Left ventricle myocardium inferior (tissue), 1 donor: ENCODE results near the gene TIAM2. TPM values are rescaled to one million over a fixed set of nuclear protein-coding genes. Genes with fewer than 3 reads are reported as not detected.

Source experiments
- DNase-seq: peaks from one replicate; pipeline ENCODE4 v3.0.0-alpha.2; 2020
- H3K27ac ChIP-seq: fragments of 200-600 bp; replicated peaks from 2 replicates; pipeline ENCODE4 v1.8.0; 2021
- H3K27me3 ChIP-seq: fragments of 200-600 bp; 2 replicates; pipeline ENCODE4 v1.8.0; 2021; ENCODE audit warnings: low read depth
- H3K36me3 ChIP-seq: fragments of 200-600 bp; 2 replicates; pipeline ENCODE4 v1.8.0; 2021
- H3K4me1 ChIP-seq: fragments of 200-600 bp; 2 replicates; pipeline ENCODE4 v1.8.0; 2021
- H3K4me3 ChIP-seq: fragments of 200-600 bp; 2 replicates; pipeline ENCODE4 v1.8.0; 2021; ENCODE audit warnings: mild to moderate bottlenecking, moderate library complexity
- H3K9me3 ChIP-seq: fragments of 200-600 bp; replicated peaks from 2 replicates; pipeline ENCODE4 v1.8.0; 2021
- CTCF ChIP-seq: fragments of 200-600 bp; IDR thresholded peaks from 2 replicates; pipeline ENCODE4 v1.8.0; 2021; ENCODE audit warnings: antibody characterized with exemption, mild to moderate bottlenecking, borderline replicate concordance
- intact Hi-C: fragments of 100-400 bp; cut with micrococcal nuclease; formaldehyde crosslinking; loops from one replicate; pipeline ENCODE4 v1.11.0; 2022
- total RNA-seq: library from RNA; stranded (reverse); fragmentation: NEBNext Ultra II Directional; extraction: Animal tissue kit (Norgen Biotek cat#: 25700); gene quantifications from one replicate; pipeline ENCODE4 v1.2.1, GENCODE V29; 2021
- donor health status: DM: no; HTN: yes; CAD: no; lungs with severe emphysema.

The TIAM2 gene
- total RNA-seq, 1 donor from 2014 or later = 12.0 TPM

- H3K27me3 ChIP-seq = no peaks in the 10 kb centered on the region
Measured at GRCh38 chr6:155219299-155219698, 224.2 kb downstream of the TIAM2 start.

GRCh38 chr6:155219858-155220301, 224.8 kb downstream of the TIAM2 start:
- H3K4me3 ChIP-seq = no peak overlapping the region
- H3K27me3 ChIP-seq = no peaks in the 10 kb centered on the region
- TF ChIP-seq CTCF = no peak
- DNase-seq = no peak
- H3K27ac ChIP-seq = no peak overlapping the region
- no peaks in the 10 kb centered on the region for H3K4me1 ChIP-seq
- H3K9me3 ChIP-seq = no peaks in the 10 kb centered on the region
- H3K36me3 ChIP-seq = no peaks in the 10 kb centered on the region
- intact Hi-C loops = no loop called here

More at GRCh38 chr6:155219299-155219698, 224.2 kb downstream of the TIAM2 start:
- no peak for TF ChIP-seq CTCF
- Histone ChIP-seq H3K9me3 (no peaks in the 10 kb centered on the region), H3K27ac (no peak overlapping the region), H3K4me3 (no peak overlapping the region), H3K4me1 (no peaks in the 10 kb centered on the region), H3K36me3 (no peaks in the 10 kb centered on the region)
- DNase-seq = no peak
- intact Hi-C loops = no loop called here

GRCh38 chr6:155221086-155221485, 226.0 kb downstream of the TIAM2 start:
- intact Hi-C loops = no loop called here
- H3K27ac ChIP-seq = no peak overlapping the region
- H3K4me1 ChIP-seq = no peaks in the 10 kb centered on the region
- H3K27me3 ChIP-seq = no peaks in the 10 kb centered on the region
- TF ChIP-seq CTCF = no peak
- no peak for DNase-seq
- H3K36me3 ChIP-seq = no peaks in the 10 kb centered on the region
- H3K4me3 ChIP-seq = no peak overlapping the region
- no peaks in the 10 kb centered on the region for H3K9me3 ChIP-seq

- no peak overlapping the region for H3K4me3 ChIP-seq
- DNase-seq = no peak
- no peaks in the 10 kb centered on the region for H3K4me1 ChIP-seq
- H3K27me3 ChIP-seq = no peaks in the 10 kb centered on the region
- no peak for TF ChIP-seq CTCF
- H3K36me3 ChIP-seq = no peaks in the 10 kb centered on the region
- H3K27ac ChIP-seq = no peak overlapping the region
- intact Hi-C loops = no loop called here
- H3K9me3 ChIP-seq = no peaks in the 10 kb centered on the region
Measured at GRCh38 chr6:155222506-155222905, 227.4 kb downstream of the TIAM2 start.

GRCh38 chr6:155223646-155224451, 228.7 kb downstream of the TIAM2 start:
- intact Hi-C loops = no loop called here
- no peak for DNase-seq
- Histone ChIP-seq H3K36me3 (no peaks in the 10 kb centered on the region), H3K4me1 (no peaks in the 10 kb centered on the region), H3K9me3 (no peaks in the 10 kb centered on the region), H3K27me3 (no peaks in the 10 kb centered on the region), H3K4me3 (no peak overlapping the region), H3K27ac (no peak overlapping the region)
- no peak for TF ChIP-seq CTCF
